Duodenal mucosa (tissue), 2 donors: ENCODE results near the gene ESYT3.
"Not testable (repeated sequence)": the region's sequence is repeated elsewhere in the genome, so short reads cannot be mapped to it uniquely, and the experiment has no call there.

ENCODE experiments used
- H3K27ac ChIP-seq: one replicate; pipeline ENCODE4 v1.7.0; 2013; ENCODE audit warnings: low read depth, low read length
- H3K27me3 ChIP-seq, 2 donors: one replicate each; pipeline ENCODE4 v1.7.0; 2013; ENCODE audit warnings: low read length in 2 of 2, control low read depth in 1 of 2; ENCODE audit not compliant: insufficient read depth in 2 of 2, control insufficient read depth in 1 of 2
- H3K36me3 ChIP-seq, 2 donors: one replicate each; pipeline ENCODE4 v1.7.0; 2013; ENCODE audit warnings: low read length in 2 of 2, control low read depth in 1 of 2; ENCODE audit not compliant: insufficient read depth in 2 of 2, control insufficient read depth in 1 of 2
- H3K4me1 ChIP-seq, 2 donors: one replicate each; pipeline ENCODE4 v1.7.0; 2013; ENCODE audit warnings: low read length in 2 of 2, control low read depth in 1 of 2; ENCODE audit not compliant: insufficient read depth in 2 of 2, control insufficient read depth in 1 of 2
- H3K4me3 ChIP-seq, 2 donors: one replicate each; pipeline ENCODE4 v1.7.0; 2013; ENCODE audit warnings: low read length in 2 of 2, low read depth in 1 of 2
- H3K9ac ChIP-seq, 2 donors: one replicate each; pipeline ENCODE4 v1.7.0; 2013; ENCODE audit warnings: low read length in 2 of 2, low read depth in 1 of 2
- H3K9me3 ChIP-seq, 2 donors: one replicate each; pipeline ENCODE4 v1.7.0; 2013; ENCODE audit warnings: low read length in 2 of 2, control low read depth in 1 of 2; ENCODE audit not compliant: control insufficient read depth in 1 of 2

The ESYT3 gene

GRCh38 chr3:138486580-138486979 lies 52.2 kb downstream of the ESYT3 start:
- H3K27me3 ChIP-seq, H3K4me3 ChIP-seq, H3K4me1 ChIP-seq, H3K36me3 ChIP-seq, H3K27ac ChIP-seq, H3K9ac ChIP-seq: not testable (repeated sequence)
- peaks cover 11 to 22% of the 10 kb centered on the region in 2 donors for H3K9me3 ChIP-seq

GRCh38 chr3:138491971-138492370 lies 57.6 kb downstream of the ESYT3 start:
- Histone ChIP-seq H3K9me3 (peaks cover 8 to 11% of the 10 kb centered on the region in 2 donors), H3K4me3 (no peak overlapping the region), H3K36me3 (peaks cover 8 to 23% of the 10 kb centered on the region in 2 donors), H3K4me1 (peaks cover 2 to 12% of the 10 kb centered on the region in 2 donors), H3K27ac (no peak overlapping the region), H3K27me3 (no peaks in the 10 kb centered on the region), H3K9ac (no peak overlapping the region)

- H3K9me3 ChIP-seq: peaks cover 0 to 2% of the 10 kb centered on the region in 2 donors
- no peak overlapping the region for H3K9ac ChIP-seq
- H3K36me3 ChIP-seq: peaks cover 8 to 26% of the 10 kb centered on the region in 2 donors
- H3K27ac ChIP-seq: no peak overlapping the region
- H3K4me3 ChIP-seq: no peak overlapping the region
- no peaks in the 10 kb centered on the region for H3K27me3 ChIP-seq
- H3K4me1 ChIP-seq: peaks cover 3 to 13% of the 10 kb centered on the region in 2 donors
Measured at GRCh38 chr3:138492980-138493675, 58.7 kb downstream of the ESYT3 start.

GRCh38 chr3:138493804-138494606 lies 59.6 kb downstream of the ESYT3 start:
- Histone ChIP-seq H3K9me3 (peaks cover 0 to 2% of the 10 kb centered on the region in 2 donors), H3K9ac (no peak overlapping the region), H3K4me3 (no peak overlapping the region), H3K4me1 (peaks cover 3 to 13% of the 10 kb centered on the region in 2 donors), H3K36me3 (peaks cover 8 to 26% of the 10 kb centered on the region in 2 donors), H3K27me3 (no peaks in the 10 kb centered on the region), H3K27ac (no peak overlapping the region)

- H3K27me3 ChIP-seq: no peaks in the 10 kb centered on the region
- H3K9me3 ChIP-seq: peaks cover 0 to under 1% of the 10 kb centered on the region in 2 donors
- H3K27ac ChIP-seq: no peak overlapping the region
- H3K9ac ChIP-seq: no peak overlapping the region
- H3K4me1 ChIP-seq: peaks cover 3 to 13% of the 10 kb centered on the region in 2 donors
- no peak overlapping the region for H3K4me3 ChIP-seq
- H3K36me3 ChIP-seq: peaks cover 8 to 29% of the 10 kb centered on the region in 2 donors
Measured at GRCh38 chr3:138494607-138494929, 60.2 kb downstream of the ESYT3 start.

- H3K9me3 ChIP-seq, H3K27me3 ChIP-seq, H3K9ac ChIP-seq, H3K27ac ChIP-seq, H3K4me3 ChIP-seq: not testable (repeated sequence)
- H3K36me3 ChIP-seq: peaks cover 8 to 32% of the 10 kb centered on the region in 2 donors
- peaks cover 3 to 13% of the 10 kb centered on the region in 2 donors for H3K4me1 ChIP-seq
Measured at GRCh38 chr3:138495638-138496037, 61.2 kb downstream of the ESYT3 start.

GRCh38 chr3:138496436-138496835 lies 62.0 kb downstream of the ESYT3 start:
- no peak overlapping the region for H3K27ac ChIP-seq
- no peak overlapping the region for H3K9ac ChIP-seq
- H3K4me3 ChIP-seq: no peak overlapping the region
- peaks cover 3 to 13% of the 10 kb centered on the region in 2 donors for H3K4me1 ChIP-seq
- H3K27me3 ChIP-seq: no peaks in the 10 kb centered on the region
- no peaks in the 10 kb centered on the region for H3K9me3 ChIP-seq
- peaks cover 8 to 32% of the 10 kb centered on the region in 2 donors for H3K36me3 ChIP-seq

- Histone ChIP-seq H3K9ac (no peak overlapping the region), H3K36me3 (peaks cover 11 to 29% of the 10 kb centered on the region in 2 donors), H3K4me1 (peaks cover 3 to 13% of the 10 kb centered on the region in 2 donors), H3K27me3 (no peaks in the 10 kb centered on the region), H3K9me3 (no peaks in the 10 kb centered on the region), H3K4me3 (no peak overlapping the region), H3K27ac (no peak overlapping the region)
Measured at GRCh38 chr3:138497021-138497420, 62.6 kb downstream of the ESYT3 start.

- H3K27me3 ChIP-seq: no peaks in the 10 kb centered on the region
- H3K9ac ChIP-seq: no peak overlapping the region
- no peak overlapping the region for H3K4me3 ChIP-seq
- no peak overlapping the region for H3K27ac ChIP-seq
- H3K36me3 ChIP-seq: peaks cover 11 to 22% of the 10 kb centered on the region in 2 donors
- H3K9me3 ChIP-seq: no peaks in the 10 kb centered on the region
- H3K4me1 ChIP-seq: peaks cover 3 to 13% of the 10 kb centered on the region in 2 donors
Measured at GRCh38 chr3:138497851-138498250, 63.4 kb downstream of the ESYT3 start.

GRCh38 chr3:138498991-138499390 lies 64.6 kb downstream of the ESYT3 start:
- no peaks in the 10 kb centered on the region for H3K27me3 ChIP-seq
- no peak overlapping the region for H3K9ac ChIP-seq
- no peaks in the 10 kb centered on the region for H3K9me3 ChIP-seq
- no peak overlapping the region for H3K27ac ChIP-seq
- H3K4me1 ChIP-seq: peaks cover 3 to 13% of the 10 kb centered on the region in 2 donors
- H3K36me3 ChIP-seq: peaks cover 3 to 14% of the 10 kb centered on the region in 2 donors
- no peak overlapping the region for H3K4me3 ChIP-seq
